Stimulated activated CD4-positive, alpha-beta T cell treated with anti-CD3 and anti-CD28 coated beads, Interleukin-1b, Interleukin-23, amount 100 ng/mL, for 1 hour (primary cell): Measurements from ENCODE around the gene KIF3C.
"Not testable (repeated sequence)": the region's sequence is repeated elsewhere in the genome, so short reads cannot be mapped to it uniquely, and the experiment has no call there.

Experiments
- DNase-seq, 2 donors: peaks; one replicate each; pipeline ENCODE4 v3.0.0-alpha.2; 2020; ENCODE audit warnings: low read depth in 2 of 2

The KIF3C gene

DNA sequence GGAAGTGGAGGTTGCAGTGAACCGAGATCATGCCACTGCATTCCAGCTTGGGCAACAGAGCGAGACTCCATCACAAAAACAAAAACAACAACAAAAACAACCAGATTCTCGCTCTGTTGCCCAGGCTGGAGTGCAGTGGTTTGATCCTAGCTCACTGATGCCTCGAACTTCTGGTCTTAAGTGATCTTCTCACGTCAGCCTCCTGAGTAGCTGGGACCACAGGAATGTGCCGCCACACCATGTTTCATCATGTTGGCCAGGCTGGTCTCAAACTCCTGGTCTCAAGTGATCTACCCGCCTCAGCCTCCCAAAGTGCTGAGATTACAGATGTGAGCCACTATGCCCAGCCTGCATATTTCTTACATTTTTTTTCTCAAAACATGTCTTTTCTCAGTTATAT is 64.9 kb downstream of the KIF3C start:
- not testable (repeated sequence) for DNase-seq

DNA sequence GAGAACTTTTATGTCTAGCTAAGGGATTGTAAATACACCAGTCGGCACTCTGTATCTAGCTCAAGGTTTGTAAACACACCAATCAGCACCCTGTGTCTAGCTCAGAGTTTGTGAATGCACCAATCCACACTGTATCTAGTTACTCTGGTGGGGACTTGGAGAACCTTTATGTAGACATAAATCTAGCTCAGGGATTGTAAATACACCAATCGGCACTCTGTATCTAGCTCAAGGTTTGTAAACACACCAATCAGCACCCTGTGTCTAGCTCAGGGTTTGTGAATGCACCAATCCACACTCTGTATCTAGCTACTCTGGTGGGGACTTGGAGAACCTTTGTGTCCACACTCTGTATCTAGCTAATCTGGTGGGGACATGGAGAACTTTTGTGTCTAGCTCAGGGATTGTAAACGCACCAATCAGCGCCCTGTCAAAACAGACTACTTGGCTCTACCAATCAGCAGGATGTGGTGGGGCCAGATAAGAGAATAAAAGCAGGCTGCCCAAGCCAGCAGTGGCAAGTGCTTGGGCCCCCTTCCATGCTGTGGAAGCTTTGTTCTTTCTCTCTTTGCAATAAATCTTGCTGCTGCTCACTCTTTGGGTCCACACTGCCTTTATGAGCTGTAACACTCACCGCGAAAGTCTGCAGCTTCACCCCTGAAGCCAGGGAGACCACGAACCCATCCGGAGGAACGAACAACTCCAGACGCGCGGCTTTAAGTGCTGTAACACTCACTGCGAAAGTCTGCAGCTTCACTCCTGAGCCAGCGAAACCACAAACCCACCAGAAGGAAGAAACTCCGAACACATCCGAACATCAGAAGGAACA is 66.1 kb downstream of the KIF3C start:
- DNase-seq: not testable (repeated sequence)

DNA sequence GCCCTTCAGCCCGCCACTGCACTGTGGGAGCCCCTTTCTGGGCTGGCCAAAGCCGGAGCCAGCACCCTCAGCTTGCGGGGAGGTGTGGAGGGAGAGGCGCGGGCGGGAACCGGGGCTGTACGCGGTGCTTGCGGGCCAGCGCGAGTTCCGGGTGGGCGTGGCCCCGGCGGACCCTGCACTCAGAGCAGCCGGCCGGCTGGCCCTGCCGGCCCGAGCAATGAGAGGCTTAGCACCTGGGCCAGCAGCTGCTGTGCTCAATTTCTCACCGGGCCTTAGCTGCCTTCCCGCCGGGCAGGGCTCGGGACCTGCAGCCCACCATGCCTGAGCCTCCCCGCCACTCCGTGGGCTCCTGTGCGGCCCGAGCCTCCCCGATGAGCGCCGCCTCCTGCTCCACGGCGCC is 66.9 kb downstream of the KIF3C start:
- not testable (repeated sequence) for DNase-seq

DNA sequence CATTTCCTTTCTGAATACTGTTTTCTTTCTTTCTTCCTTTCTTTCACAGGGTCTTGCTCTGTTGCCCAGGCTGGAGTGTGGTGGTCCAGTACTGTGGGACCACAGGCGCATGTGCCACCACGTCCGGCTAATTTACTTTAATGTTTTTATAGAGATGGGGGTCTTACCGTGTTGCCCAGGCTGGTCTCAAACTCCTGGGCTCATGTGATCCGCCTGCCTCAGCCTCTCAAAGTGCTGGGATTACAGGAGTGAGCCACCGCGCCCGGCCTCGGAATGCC is 68.7 kb downstream of the KIF3C start:
- DNase-seq: not testable (repeated sequence)

DNA sequence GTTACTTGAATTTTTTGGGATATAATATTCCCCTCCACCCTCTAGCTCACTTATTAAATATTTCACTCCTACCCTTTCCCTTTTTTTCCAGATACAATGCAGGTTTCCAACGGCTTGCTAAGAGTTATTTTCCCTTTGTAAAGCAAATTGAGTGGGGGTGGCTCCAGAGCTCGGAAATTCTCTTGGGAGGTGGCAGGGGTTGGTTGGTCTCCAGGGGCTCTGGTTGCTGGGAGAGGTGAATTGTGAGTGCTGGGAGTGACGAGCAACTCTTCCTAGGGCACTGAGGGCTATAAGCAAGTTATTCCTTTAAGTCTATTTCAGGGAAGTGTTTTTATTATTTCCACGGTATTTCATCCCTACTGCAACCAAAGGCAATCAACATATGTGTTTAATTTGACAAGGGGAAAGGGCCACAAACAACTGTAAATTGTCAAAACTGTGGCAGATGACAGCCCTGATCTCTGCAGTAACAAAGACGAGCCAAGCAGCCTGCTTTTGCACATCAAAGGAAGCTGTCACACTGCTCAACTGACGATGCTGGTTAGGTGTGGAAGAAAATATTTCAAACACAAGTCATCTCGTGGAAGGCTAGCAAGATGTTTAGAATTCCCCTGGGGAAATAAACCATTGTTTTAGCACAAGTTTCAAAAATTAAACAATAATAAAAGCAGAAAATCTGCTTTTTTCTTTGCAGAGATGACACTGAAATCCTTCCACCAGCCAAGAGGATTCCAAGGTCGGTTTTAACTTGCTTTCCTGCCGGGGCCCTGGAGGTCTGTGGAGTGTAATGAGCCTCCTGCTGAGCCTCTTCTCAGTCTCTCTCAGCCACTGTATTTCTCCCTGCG is 69.2 kb downstream of the KIF3C start:
- DNase-seq: no peak

DNA sequence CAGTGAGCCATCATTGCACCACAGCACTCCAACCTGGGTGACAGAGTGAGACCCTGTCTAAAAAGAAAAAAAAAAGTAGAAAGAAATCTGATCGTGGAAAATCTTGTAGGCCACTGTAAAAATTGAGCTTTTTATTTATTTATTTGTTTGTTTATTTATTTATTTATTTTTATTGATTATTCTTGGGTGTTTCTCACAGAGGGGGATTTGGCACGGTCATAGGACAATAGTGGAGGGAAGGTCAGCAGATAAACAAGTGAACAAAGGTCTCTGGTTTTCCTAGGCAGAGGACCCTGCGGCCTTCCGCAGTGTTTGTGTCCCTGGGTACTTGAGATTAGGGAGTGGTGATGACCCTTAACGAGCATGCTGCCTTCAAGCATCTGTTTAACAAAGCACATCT is 72.7 kb downstream of the KIF3C start:
- DNase-seq: not testable (repeated sequence)

DNA sequence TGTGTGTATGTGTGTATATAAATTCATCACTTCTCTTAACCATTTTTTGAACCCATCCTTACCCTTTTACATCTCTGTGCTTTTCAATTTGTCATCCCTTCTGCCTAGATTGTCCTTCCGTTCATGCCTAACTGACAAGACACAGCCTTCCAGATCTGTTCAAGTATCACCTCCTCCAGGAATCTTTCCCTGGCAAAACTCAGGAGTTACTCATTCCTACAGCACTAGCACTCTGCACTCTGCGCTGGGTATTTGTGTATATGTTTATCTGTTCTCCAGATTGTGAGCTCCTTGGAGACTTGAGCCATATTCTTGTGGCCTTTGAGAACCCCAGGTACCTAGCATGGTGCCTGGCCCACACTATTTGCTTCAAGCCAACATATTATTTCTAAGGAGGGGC is 77.2 kb downstream of the KIF3C start:
- no peak for DNase-seq

DNA sequence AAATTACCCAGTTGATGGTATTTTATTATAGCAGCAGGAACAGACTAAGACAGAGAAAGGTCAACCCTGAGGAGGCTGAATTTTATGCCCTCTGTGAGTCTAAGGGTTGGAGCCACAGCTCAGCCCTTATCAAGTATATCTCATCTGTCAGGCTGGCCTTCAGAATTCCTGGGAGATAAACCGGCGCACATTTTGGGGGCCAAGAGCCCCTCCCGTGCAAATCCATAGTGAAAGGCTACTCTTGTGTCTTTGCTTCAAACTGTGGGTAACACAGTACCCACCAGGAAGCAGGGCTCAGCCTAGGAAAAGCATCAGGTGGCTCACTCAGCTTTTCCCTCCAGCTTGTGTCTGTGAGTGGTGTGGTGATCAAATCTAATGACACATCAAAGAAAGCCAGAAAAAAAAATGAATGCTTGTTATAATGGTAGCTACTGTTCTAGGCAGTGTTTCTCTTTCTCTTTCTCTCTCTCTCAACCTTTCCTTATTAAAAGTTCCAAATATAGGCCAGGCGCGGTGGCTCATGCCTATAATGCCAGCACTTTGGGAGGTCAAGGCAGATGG is 79.0 kb downstream of the KIF3C start:
- no peak for DNase-seq

DNA sequence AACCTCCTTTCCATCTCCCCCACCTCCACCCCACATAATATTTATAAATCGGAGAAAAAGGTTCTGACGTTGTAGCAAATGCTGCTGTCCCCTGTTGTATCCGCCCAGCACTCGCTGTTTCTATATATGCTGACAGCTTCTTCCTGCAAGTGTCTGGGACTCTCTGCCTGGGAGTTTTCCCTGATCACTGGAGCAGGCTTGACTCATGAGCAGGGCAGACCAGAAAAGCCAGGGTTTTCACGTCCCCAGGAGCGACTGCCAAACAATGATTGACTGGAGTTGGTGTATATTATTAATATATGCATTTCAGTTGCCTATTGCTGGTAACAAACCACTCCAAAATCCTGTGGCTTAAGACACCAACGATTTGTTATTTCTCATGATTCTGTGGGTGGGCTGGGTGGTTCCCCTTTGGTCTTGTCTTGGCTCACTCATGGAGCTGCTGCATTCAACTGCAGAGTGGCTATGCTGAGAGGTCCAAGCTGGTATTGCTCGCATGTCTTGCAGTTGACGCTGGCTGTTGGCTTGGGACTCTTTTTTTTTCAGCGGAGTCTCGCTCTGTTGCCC is 82.8 kb downstream of the KIF3C start:
- no peak for DNase-seq

DNA sequence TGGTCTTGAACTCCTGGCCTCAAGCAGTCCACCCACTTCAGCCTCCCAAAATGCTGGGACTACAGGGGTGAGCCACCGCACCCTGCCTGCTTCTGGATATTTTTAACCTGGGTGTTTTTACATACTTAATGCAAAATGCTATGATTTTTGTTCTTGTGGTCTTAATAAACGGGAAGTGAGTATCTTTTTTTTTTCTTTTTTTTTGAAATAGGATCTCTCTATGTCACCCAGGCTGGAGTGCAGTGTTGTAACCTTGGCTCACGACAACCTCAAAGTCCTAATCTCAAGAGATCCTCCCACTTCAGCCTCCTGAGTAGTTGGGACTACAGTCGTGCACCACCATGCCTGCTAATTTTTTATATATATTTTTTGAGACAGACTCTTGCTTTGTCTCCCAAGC is 84.8 kb downstream of the KIF3C start:
- DNase-seq: no peak

DNA sequence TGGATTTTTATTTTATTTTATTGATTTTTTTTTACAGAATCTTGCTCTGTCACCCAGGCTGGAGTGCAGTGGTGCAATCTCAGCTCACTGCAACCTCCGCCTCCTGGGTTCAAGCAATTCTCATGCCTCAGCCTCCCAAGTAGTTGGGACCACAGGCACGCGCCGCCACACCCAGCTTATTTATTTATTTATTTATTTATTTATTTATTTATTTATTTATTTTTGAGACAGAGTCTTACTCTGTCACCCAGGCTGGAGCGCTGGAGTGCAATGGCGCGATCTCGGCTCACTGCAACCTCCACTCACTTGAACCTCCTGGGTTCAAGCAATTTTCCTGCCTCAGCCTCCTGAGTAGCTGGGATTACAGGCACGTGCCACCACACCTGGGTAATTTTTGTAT is 86.0 kb downstream of the KIF3C start:
- DNase-seq: not testable (repeated sequence)

DNA sequence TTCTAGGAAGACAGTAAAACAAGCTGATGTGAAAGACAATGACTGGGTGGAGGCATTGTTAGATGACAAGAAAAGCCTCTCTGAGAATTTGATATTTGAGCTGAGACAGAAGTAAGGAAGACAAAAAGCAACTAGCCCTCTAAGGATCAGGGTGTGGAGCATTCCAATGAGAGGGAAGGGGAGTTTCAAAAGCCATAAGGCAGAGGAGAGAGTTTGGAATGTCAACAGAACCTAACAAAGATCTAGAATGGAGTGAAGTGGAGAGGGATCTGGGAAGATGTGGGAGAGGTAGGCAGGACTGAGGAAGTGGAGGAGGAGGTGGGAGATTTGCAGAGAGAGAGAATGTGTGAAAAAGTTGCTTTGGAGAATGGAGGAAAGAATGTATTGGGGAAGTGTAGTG is 86.7 kb downstream of the KIF3C start:
- no peak for DNase-seq

DNA sequence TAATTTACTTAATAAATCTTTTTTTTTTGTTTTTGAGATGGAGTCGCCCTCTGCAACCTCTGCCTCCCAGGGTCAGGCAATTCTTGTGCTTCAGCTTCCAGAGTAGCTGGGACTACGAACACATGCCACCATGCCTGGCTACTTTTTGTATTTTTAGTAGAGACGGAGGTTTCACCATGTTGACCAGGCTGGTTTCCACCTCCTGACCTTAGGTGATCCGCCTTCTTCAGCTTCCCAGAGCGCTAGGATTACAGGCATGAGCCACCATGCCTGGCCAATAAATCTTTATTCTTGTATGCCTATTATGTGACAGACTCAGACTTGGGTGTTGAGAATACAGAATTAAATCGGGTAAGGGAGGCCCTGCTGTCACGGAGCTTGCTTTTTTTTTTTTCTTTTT is 87.3 kb downstream of the KIF3C start:
- no peak for DNase-seq

DNA sequence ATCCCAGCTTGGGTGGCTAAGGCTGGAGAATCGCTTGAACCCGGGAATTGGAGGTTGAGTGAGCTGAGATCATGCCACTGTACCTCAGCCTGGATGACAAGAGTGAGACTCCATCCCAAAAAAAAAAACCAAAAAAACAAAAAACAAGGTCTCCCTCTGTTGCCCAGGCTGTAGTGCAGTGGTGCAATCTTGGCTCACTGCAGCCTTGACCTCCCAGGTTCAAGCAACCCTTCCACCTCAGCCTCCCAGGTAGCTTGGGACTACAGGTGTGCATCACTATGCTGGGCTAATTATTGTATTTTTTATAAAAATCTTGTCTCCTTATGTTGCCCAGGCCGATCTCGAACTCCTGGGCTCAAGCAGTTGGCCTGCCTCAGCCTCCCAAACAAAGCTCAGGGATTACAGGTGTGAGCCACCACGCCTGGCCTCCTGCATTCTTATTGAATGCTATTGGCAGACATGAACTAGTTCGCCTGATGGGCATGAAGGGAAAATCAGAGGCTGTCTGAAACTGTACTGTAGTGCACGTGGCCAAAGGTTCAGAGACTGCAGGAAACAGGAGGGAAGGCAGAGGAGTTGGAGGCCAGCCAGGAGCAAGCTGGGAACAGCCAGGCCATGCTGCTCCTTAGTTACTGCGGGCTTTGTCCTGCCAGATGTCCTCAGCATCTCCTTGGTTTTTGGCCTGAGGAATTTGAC is 88.0 kb downstream of the KIF3C start:
- DNase-seq: no peak

DNA sequence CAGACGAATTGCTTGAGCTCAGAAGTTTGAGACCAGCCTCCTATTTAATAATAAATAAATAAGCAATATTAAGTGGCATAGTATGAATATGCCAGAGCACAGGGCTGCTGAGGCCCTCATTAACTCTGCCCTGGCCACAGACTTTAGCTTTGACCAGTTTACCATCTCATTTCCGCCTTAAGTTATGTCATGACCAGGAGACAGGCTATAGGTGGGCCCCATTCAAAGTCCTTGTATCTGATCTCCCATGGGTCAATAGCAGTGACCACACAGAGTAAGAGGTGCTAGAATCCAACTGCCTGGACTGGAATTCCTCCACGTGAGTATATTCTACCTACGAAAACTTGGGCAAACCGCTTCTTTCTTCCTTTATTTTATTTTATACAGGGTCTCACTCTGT is 90.6 kb downstream of the KIF3C start:
- DNase-seq: no peak

DNA sequence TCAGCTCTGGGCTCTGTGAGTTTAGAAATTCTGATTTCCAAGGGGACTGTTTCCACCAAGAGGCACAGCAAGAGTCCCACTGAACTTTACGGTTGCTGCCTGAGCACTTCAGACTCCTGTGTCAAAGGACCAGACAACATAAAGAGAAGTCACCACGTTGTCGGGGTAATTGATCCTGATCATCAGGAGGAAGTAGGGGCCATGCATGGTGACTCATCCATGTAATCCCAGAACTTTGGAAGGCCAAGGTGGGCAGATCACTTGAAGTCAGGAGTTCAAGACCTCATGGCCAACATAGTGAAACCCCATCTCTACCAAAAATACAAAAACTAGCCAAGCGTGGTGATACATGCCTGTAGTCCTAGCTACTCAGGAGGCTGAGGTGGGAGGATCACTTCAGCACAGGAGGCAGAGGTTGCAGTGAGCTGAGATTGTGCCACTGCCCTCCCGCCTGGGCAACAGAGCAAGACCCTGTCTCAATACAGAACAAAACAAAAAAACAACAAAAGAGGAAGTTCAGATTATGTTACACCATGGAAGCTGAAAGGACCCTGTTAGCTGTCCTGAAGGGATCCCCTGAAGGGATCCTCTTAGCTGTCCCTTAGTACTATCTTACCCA is 94.6 kb downstream of the KIF3C start:
- DNase-seq: no peak

DNA sequence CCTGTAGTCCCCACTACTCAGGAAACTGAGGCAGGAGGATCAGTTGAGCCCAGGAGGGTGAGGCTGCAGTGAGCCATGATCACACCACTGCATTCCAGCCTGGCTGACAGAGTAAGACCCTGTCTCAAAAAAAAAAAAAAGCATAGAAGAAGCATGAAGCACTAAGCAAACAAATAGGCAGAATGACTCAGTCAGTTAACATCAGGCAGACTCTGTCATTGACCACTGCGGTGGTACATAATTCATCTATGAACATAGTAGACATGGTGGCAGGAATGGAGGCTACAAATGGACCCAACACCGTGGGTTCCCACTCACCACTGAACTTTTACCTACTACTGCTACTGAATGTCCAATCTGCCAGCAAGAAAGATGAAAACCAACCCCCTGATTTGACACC is 96.4 kb downstream of the KIF3C start:
- DNase-seq: no peak

DNA sequence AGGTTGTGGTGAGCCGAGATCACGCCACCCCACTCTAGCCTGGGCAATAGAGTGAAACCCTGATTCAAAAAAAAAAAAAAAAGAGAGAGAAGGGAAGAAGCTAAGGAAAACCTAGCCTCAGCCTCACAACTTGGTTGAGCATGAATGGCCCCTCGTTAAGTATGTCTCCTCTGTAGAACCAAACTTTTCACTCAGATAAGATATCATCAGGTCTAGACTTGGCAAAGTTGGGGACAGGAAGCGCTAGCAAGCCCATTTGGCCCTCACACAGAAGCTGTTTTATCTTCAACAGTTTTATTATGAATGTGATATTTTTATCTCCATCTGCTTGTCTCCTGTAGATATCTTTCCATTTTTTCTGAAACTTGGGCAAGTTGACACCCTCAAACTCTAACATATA is 100.5 kb downstream of the KIF3C start:
- DNase-seq: no peak

DNA sequence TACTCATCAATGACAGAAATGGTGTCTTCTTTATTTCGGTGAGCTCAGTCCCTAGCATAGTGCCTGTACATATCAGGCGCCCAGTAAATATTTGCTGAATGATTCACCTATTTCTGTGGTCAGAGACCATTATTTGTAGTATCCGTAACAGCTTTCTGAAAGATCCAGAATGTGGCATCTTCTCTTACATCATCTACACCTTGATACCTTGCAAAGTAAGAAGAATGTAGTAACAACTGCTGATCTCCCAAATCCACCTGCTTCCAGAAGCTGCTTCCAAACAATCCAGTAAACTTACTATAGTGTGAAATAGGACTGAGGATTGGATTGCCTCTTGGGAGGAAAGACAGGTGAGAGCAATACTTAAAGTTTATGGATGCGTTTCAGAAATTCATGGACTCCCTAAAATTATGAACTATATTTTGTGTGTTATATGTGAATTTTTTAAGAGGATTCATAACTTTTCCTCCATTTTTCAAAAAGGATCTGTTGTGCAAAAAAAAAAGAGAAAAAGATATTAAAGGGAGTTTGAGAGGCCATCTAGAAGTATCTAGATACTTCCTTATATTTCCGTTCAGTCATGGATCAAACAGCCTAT is 103.1 kb downstream of the KIF3C start:
- no peak for DNase-seq

DNA sequence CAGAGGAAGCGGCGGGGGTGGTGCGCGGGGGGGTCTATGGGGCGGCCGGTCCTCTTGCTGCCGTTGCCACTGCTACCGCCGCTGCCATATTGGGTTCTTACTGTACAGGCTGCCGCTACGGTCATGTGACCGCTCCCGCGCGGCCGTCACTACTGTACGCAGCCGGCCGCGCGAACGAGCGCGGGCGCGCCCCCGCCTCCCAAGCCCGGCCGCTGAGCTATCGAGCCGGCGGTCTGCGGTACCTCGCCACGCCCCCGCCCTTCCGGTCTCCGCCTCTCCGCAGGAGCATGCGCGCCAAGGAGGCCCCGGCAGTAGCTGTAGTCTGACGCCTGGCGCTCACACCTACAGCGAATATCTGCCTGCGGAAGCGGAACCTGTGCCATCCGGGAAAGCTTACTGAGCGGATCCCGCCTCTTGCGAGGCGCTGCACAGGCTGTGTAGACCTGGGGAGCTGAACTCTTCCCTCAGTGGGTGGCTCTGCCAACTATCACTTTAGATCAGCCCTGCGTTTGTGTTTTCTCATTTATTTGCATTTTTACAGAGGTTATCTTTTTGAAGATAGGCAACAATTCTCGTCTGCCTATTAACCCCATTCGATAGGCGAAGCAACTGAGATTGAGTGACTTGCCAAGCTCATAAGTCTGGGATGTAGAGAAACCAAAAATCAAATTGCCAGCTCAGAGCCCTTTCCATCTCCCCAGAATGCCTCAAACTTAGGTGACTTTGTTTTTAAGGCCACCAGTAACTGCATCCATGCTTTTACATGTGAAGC is 103.8 kb downstream of the KIF3C start, which contains the start of gene ASXL2:
TSS of gene ASXL2 (minus strand) at position 127 of the 772 bp plus-strand sequence. CDS start 265 bp downstream, outside the sequence.
- DNase-seq: peak; percentile 91
